Activated CD8-positive, alpha-beta T cell treated with anti-CD3 and anti-CD28 coated beads for 36 hours (primary cell): ENCODE measurements around the gene ITPR1. TPM values are rescaled to one million over a fixed set of nuclear protein-coding genes. Genes with fewer than 3 reads are reported as not detected.

Experiments used
- ATAC-seq: fragments of 200-7000 bp; cut with Tn5 transposase; one replicate; pipeline ENCODE4 v1.10.0; 2021; ENCODE audit warnings: mild to moderate bottlenecking, moderate library complexity
- CTCF ChIA-PET: fragments of 350-600 bp; sonication (Branson Sonifier 250); formaldehyde crosslinking; loops from one replicate; lab custom pipeline; 2021; ENCODE audit warnings: antibody characterized with exemption; lab: Charles Lee
- POLR2A ChIA-PET: fragments of 350-600 bp; sonication (Branson Sonifier 250); formaldehyde crosslinking; loops from one replicate; lab custom pipeline; 2021; ENCODE audit warnings: antibody characterized with exemption; lab: Charles Lee
- DNase-seq: peaks from one replicate; pipeline ENCODE4 v3.0.0-alpha.2; 2020
- H3K27ac Mint-ChIP-seq: one replicate; pipeline ENCODE4 v1.8.0; 2021; ENCODE audit warnings: mild to moderate bottlenecking, mixed read lengths
- H3K27me3 Mint-ChIP-seq: one replicate; pipeline ENCODE4 v1.8.0; 2021; ENCODE audit warnings: mixed read lengths
- H3K36me3 Mint-ChIP-seq: one replicate; pipeline ENCODE4 v1.8.0; 2021; ENCODE audit warnings: low read depth, mixed read lengths
- H3K4me1 Mint-ChIP-seq: one replicate; pipeline ENCODE4 v1.8.0; 2021; ENCODE audit warnings: low read depth, mixed read lengths
- H3K4me3 Mint-ChIP-seq: one replicate; pipeline ENCODE4 v1.8.0; 2021; ENCODE audit warnings: mild to moderate bottlenecking, moderate library complexity, mixed read lengths
- H3K9me3 Mint-ChIP-seq: one replicate; pipeline ENCODE4 v1.8.0; 2021; ENCODE audit warnings: mixed read lengths
- CTCF ChIP-seq: fragments of 200-600 bp; IDR thresholded peaks from one replicate; pipeline ENCODE4 v1.8.0; 2022; ENCODE audit warnings: antibody characterized with exemption, mild to moderate bottlenecking
- intact Hi-C: fragments of 100-400 bp; cut with micrococcal nuclease; formaldehyde crosslinking; loops from one replicate; pipeline ENCODE4 v1.10.0; 2022
- total RNA-seq, 2 experiments: library from RNA; stranded (reverse); gene quantifications; one replicate each; pipeline ENCODE4 v1.2.3, GENCODE V29; 2021

The ITPR1 gene
- total RNA-seq, 2 experiments from 2014 or later: 93.9 to 98.2 TPM

GRCh38 chr3:4471907-4472306 lies 21.2 kb upstream of the ITPR1 start:
- no peak overlapping the region for H3K4me3 Mint-ChIP-seq
- peaks cover 14% of the 10 kb centered on the region for H3K4me1 Mint-ChIP-seq
- TF ChIP-seq CTCF: no peak
- intact Hi-C loops: no loop called here
- H3K27ac Mint-ChIP-seq: no peak overlapping the region
- no peak for DNase-seq
- ATAC-seq: no peak
- ChIA-PET CTCF (no interaction called here), POLR2A (no interaction called here)
- no peaks in the 10 kb centered on the region for H3K36me3 Mint-ChIP-seq
- H3K9me3 Mint-ChIP-seq: no peaks in the 10 kb centered on the region
- peaks cover 18% of the 10 kb centered on the region for H3K27me3 Mint-ChIP-seq

DNA sequence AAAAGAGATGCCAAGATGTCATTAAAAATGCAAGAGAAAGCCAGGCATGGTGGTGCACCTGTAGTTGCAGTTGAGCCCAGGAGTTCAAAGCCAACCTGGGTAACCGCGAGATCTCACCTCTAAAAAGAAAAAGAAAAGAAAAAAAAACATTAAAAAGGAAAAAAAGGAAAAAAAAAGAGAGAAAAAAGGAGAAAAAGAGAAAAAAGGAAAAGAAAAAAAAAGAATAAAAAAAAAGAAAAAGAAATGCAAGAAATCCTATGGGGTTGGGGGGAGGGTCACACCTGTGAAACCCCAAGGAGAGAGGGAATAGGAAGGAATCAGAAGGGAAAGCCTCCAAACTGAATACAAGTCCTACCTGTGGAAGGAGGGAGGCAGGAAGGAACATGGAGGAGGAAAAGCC lies 20.8 kb upstream of the ITPR1 start:
- no peaks in the 10 kb centered on the region for H3K36me3 Mint-ChIP-seq
- peaks cover 19% of the 10 kb centered on the region for H3K27me3 Mint-ChIP-seq
- no peak overlapping the region for H3K27ac Mint-ChIP-seq
- CTCF ChIA-PET: no interaction called here
- H3K4me1 Mint-ChIP-seq: peaks cover 12% of the 10 kb centered on the region
- H3K4me3 Mint-ChIP-seq: no peak overlapping the region
- no peaks in the 10 kb centered on the region for H3K9me3 Mint-ChIP-seq
- no peak for DNase-seq
- ATAC-seq: no peak
- POLR2A ChIA-PET: no interaction called here
- no peak for TF ChIP-seq CTCF
- intact Hi-C loops: no loop called here

- Mint-ChIP-seq H3K27ac (no peak overlapping the region), H3K4me3 (no peak overlapping the region), H3K9me3 (no peaks in the 10 kb centered on the region), H3K4me1 (peaks cover 10% of the 10 kb centered on the region), H3K36me3 (no peaks in the 10 kb centered on the region), H3K27me3 (peaks cover 19% of the 10 kb centered on the region)
- intact Hi-C loops: no loop called here
- no peak for DNase-seq
- CTCF ChIA-PET: no interaction called here
- POLR2A ChIA-PET: no interaction called here
- no peak for TF ChIP-seq CTCF
- no peak for ATAC-seq
Measured at GRCh38 chr3:4472766-4473165, 20.4 kb upstream of the ITPR1 start.

DNA sequence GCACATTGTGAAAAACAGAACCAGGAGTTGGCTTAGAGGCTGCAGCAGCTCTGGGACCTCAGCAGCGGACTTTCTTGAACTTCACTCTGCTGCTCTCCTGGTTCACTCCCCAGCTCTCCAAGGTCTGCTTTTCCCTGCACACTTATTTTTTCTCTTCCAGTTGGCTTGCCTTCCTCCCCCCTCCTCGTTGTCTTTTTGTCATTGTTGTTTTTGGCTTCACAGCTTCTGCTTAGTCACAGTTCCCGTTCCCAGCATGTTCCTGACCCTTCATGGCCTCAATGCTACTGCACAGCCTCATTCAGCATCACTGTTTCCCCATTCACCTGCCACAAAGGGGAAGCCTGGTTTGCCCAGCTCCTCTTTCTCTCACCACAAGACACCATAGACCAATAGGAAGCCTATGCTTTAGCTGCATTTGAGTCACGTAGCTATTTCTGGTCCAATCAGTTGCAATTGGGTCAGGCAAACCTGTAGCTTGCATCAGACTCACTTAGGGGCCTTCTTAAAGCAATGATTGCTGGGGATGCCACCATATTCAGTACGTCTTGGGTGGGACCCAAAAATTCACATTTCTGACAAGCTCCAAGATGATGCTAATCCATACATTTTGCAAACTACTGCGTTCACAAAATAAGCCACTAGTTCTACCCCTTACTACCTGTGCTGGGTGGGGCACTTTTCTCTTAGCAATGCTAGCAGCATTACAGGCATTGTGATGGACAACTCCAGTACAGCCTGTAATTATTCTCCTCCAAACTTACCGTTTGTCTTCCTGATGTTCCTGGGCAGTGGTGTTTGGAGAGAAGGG lies 18.3 kb upstream of the ITPR1 start:
- H3K27ac Mint-ChIP-seq: peak overlapping the region; percentile 44
- H3K36me3 Mint-ChIP-seq: no peaks in the 10 kb centered on the region
- H3K27me3 Mint-ChIP-seq: peaks cover 28% of the 10 kb centered on the region
- no peaks in the 10 kb centered on the region for H3K9me3 Mint-ChIP-seq
- ChIA-PET POLR2A (interaction anchor here (1.0 to 1.2 kb wide), 2 partner anchors 19 to 176 kb away, joined by 4 to 6 read pairs; partner anchors contain the start of gene ITPR1), CTCF (interaction anchor here (0.7 to 2.2 kb wide), 4 partner anchors 18 to 159 kb away, joined by 3 to 8 read pairs (median 4); partner anchors contain the start of gene ITPR1)
- peak overlapping the region; percentile 7 for H3K4me3 Mint-ChIP-seq
- intact Hi-C loops: no loop called here
- DNase-seq (peak; percentile 70), ATAC-seq (peak; percentile 88)
- no peak for TF ChIP-seq CTCF
- peaks cover 10% of the 10 kb centered on the region for H3K4me1 Mint-ChIP-seq

- H3K27me3 Mint-ChIP-seq: peaks cover 29% of the 10 kb centered on the region
- intact Hi-C loops: no loop called here
- H3K27ac Mint-ChIP-seq: no peak overlapping the region
- DNase-seq: no peak
- no peaks in the 10 kb centered on the region for H3K36me3 Mint-ChIP-seq
- TF ChIP-seq CTCF: no peak
- CTCF ChIA-PET: interaction anchor here (1.2 to 2.2 kb wide), 2 partner anchors 18 to 125 kb away, joined by 5 to 8 read pairs; partner anchors contain the start of gene ITPR1
- H3K4me1 Mint-ChIP-seq: peaks cover 10% of the 10 kb centered on the region
- H3K4me3 Mint-ChIP-seq: no peak overlapping the region
- POLR2A ChIA-PET: interaction anchor here (0.8 to 1.7 kb wide), 2 partner anchors 8 to 17 kb away, joined by 4 to 8 read pairs; partner anchors contain the start of genes ITPR1 and SUMF1
- no peaks in the 10 kb centered on the region for H3K9me3 Mint-ChIP-seq
- ATAC-seq: no peak
Measured at GRCh38 chr3:4475804-4476203, 17.3 kb upstream of the ITPR1 start.
